GM13976 (cell line): ENCODE measurements around the gene PROSER3.

Experiments
- DNase-seq: peaks from one replicate; pipeline ENCODE4 v3.0.0; 2012; ENCODE audit warnings: low spot score
- CTCF ChIP-seq: IDR thresholded peaks from 2 replicates; pipeline ENCODE4 v1.5.1; 2012; ENCODE audit warnings: borderline replicate concordance, mild to moderate bottlenecking; ENCODE audit not compliant: insufficient read depth; ENCODE audit errors: extremely low read depth, missing control alignments, control extremely low read depth
- in situ Hi-C: fragments of 300-500 bp; cut with MboI; formaldehyde crosslinking; loops from one replicate; pipeline ENCODE4 v1.12.0; 2022; ENCODE audit warnings: low sequenced_read_pairs, mixed read lengths, inconsistent platforms; ENCODE audit not compliant: unreplicated experiment

Gene PROSER3

GRCh38 chr19:35717665-35718344 lies 40.2 kb upstream of the PROSER3 start, which contains the start of gene KMT2B:
Gene KMT2B, plus strand, starts transcription at chr19:35718003. Its CDS starts 16 bp downstream, at chr19:35718019.
- peak; percentile 97 for DNase-seq
- TF ChIP-seq CTCF, result no peak
- in situ Hi-C loops, result no loop called here

- in situ Hi-C loops, result no loop called here
- TF ChIP-seq CTCF, result no peak
- DNase-seq, result peak; percentile 71
Measured at GRCh38 chr19:35718345-35719041, 39.5 kb upstream of the PROSER3 start.

- DNase-seq, result no peak
- TF ChIP-seq CTCF, result no peak
- in situ Hi-C loops, result no loop called here
Measured at GRCh38 chr19:35719402-35720162, 38.4 kb upstream of the PROSER3 start.

- DNase-seq, result no peak
- in situ Hi-C loops, result no loop called here
Measured at GRCh38 chr19:35720163-35720524, 37.8 kb upstream of the PROSER3 start.

GRCh38 chr19:35720648-35721047 lies 37.3 kb upstream of the PROSER3 start:
- in situ Hi-C loops, result no loop called here
- TF ChIP-seq CTCF, result no peak

More at GRCh38 chr19:35720163-35720524, 37.8 kb upstream of the PROSER3 start:
- no peak for TF ChIP-seq CTCF

GRCh38 chr19:35721374-35721773 lies 36.6 kb upstream of the PROSER3 start:
- in situ Hi-C loops, result no loop called here
- DNase-seq, result no peak
- TF ChIP-seq CTCF, result no peak

More at GRCh38 chr19:35720648-35721047, 37.3 kb upstream of the PROSER3 start:
- DNase-seq, result no peak
